Endothelial cell of umbilical vein (primary cell): ENCODE measurements around the gene ANAPC2.

Experiments used
- CTCF ChIP-seq, 2 donors: IDR thresholded peaks; 1 replicate in 1 of 2; 2 replicates in 1 of 2; pipeline ENCODE4 v1.5.1; 2011; ENCODE audit warnings: low read length in 2 of 2, mild to moderate bottlenecking in 2 of 2, moderate library complexity in 2 of 2, control low read depth in 1 of 2, inconsistent platforms in 1 of 2, low read depth in 1 of 2; ENCODE audit not compliant: insufficient read depth in 1 of 2; ENCODE audit errors: extremely low read depth in 1 of 2
- EZH2 ChIP-seq: IDR thresholded peaks from 2 replicates; pipeline ENCODE4 v1.6.1; 2012; ENCODE audit warnings: borderline replicate concordance, low read depth, mild to moderate bottlenecking, moderate library complexity, low read length, inconsistent platforms; ENCODE audit not compliant: severe bottlenecking
- FOS ChIP-seq: IDR thresholded peaks from 2 replicates; pipeline ENCODE4 v1.6.1; 2011; ENCODE audit warnings: mild to moderate bottlenecking, low read length, moderate library complexity, borderline replicate concordance; ENCODE audit not compliant: insufficient read depth
- POLR2AphosphoS5 ChIP-seq: IDR thresholded peaks from 2 replicates; pipeline ENCODE4 v1.6.1; 2012; ENCODE audit warnings: low read depth, mild to moderate bottlenecking, control low read depth, low read length, moderate library complexity; ENCODE audit not compliant: insufficient read depth

DNA sequence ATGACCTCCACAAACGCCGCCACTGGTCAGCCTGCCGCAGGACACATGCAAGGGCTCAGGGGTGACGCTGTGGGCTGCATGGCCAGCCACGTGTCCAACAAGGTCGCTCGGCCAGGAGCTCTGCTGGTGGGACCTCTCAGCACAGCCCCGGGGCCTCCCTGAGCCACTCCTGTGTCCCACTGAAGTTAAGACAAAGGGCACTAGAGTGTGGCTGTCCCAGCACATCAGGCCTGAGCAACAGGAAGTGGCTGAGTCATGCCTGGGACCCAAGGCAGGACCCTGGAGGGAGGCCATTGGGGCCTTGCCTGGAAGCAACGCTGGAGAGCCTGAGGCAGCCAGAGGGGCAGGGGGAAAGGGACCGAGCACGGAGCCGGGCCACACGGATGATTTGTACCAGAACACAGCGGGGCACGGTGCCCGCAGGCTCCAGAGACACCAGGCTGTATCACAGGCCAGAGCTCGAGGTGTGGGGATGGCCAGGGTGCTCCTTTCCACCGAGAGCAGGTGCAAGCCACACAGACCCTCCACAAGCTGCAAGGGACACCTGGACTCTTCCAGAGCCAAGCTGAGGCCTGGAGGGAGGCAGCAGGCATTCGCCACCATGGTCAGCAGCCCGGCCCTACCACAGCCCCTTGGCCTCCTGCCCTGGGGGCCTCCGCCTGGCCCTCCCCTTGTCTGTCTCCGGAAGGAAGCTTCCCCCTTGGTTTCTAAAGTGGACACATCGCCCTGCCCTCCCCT, 10.0 kb downstream of the ANAPC2 start:
- TF ChIP-seq CTCF (IDR thresholded peaks at IDR 0.05; ENCODE audit: extremely low read depth in 1 of 2, insufficient read depth in 1 of 2, low read depth in 1 of 2, low read length in 2 of 2) (no peak), EZH2 (no peak), FOS (peak; percentile 33), POLR2AphosphoS5 (no peak)
